Measurements from ENCODE around the gene MPO.

MPO gene

DNA sequence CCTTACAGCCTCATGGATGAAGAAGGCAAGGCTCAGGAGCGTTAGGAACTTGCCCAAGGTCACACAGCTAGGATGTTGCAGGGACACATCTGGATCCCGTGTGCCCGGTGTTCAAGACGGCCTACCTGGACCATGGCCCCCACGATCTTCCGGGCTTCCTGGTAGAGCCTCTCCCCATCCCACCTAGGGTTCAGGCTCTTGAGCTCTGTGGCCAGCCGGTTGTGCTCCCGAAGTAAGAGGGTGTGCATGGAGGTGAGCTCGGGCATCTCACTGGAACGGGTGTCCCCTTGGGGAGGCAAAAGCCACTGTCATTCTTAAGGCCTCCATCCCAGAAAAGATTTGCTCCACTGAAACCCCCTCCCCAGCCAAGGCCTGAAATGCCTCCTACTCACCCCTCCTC lies 5.3 kb downstream of the MPO start:
- Histone ChIP-seq H3K27me3 (replicated peaks) (peaks cover 24% of the 10 kb centered on the region), H3K4me3 (ENCODE audit: low read depth, low read length) (no peak overlapping the region), H3K36me3 (replicated peaks) (no peaks in the 10 kb centered on the region), H3K27ac (no peak overlapping the region)
- in situ Hi-C loops (cut with HindIII; ENCODE audit: low pct_ligation_motif_present, low sequenced_read_pairs) = no loop called here
- TF ChIP-seq, protein P1, sequence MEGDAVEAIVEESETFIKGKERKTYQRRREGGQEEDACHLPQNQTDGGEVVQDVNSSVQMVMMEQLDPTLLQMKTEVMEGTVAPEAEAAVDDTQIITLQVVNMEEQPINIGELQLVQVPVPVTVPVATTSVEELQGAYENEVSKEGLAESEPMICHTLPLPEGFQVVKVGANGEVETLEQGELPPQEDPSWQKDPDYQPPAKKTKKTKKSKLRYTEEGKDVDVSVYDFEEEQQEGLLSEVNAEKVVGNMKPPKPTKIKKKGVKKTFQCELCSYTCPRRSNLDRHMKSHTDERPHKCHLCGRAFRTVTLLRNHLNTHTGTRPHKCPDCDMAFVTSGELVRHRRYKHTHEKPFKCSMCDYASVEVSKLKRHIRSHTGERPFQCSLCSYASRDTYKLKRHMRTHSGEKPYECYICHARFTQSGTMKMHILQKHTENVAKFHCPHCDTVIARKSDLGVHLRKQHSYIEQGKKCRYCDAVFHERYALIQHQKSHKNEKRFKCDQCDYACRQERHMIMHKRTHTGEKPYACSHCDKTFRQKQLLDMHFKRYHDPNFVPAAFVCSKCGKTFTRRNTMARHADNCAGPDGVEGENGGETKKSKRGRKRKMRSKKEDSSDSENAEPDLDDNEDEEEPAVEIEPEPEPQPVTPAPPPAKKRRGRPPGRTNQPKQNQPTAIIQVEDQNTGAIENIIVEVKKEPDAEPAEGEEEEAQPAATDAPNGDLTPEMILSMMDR (IDR thresholded peaks at IDR 0.05; ENCODE audit: low read depth, low read length, missing control alignments) = no peak
- DNase-seq = no peak

DNA sequence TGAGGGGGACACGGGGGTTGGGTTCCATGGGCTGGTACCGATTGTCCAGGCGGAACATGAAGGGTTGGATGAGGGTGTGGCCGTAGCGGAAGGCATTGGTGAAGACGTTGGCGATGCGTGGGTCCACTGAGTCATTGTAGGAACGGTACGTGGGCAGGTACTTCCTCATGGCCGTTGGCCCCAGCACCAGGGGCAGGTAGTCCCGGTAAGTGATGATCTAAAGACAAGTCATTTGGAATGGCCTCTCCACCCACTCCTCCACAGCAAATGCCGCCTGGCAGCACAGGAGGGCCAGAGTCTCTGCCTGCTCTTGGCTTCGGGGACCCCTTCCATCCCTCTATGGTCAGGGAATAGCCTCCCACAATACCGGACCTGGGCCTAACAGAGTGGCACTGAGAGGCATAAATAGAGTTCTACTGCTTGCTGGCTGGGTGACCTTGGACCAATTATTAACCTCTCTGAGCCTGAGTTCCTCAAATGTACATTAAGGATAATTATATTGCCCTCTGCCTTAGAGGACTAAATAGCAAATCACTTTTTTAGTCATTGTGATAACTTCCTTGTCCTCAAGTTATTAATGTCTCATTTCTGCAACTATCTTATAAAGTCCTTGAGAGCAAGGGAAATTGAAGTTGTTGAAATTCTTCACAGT lies 7.2 kb downstream of the MPO start:
- H3K36me3 ChIP-seq (replicated peaks) = no peaks in the 10 kb centered on the region
- peaks cover 9% of the 10 kb centered on the region for H3K27me3 ChIP-seq (replicated peaks)
- no peak overlapping the region for H3K27ac ChIP-seq
- TF ChIP-seq, protein P1 (IDR thresholded peaks at IDR 0.05; ENCODE audit: low read depth, low read length, missing control alignments) = no peak
- in situ Hi-C loops (cut with HindIII; ENCODE audit: low pct_ligation_motif_present, low sequenced_read_pairs) = no loop called here
- no peak overlapping the region for H3K4me3 ChIP-seq (ENCODE audit: low read depth, low read length)
- no peak for DNase-seq

DNA sequence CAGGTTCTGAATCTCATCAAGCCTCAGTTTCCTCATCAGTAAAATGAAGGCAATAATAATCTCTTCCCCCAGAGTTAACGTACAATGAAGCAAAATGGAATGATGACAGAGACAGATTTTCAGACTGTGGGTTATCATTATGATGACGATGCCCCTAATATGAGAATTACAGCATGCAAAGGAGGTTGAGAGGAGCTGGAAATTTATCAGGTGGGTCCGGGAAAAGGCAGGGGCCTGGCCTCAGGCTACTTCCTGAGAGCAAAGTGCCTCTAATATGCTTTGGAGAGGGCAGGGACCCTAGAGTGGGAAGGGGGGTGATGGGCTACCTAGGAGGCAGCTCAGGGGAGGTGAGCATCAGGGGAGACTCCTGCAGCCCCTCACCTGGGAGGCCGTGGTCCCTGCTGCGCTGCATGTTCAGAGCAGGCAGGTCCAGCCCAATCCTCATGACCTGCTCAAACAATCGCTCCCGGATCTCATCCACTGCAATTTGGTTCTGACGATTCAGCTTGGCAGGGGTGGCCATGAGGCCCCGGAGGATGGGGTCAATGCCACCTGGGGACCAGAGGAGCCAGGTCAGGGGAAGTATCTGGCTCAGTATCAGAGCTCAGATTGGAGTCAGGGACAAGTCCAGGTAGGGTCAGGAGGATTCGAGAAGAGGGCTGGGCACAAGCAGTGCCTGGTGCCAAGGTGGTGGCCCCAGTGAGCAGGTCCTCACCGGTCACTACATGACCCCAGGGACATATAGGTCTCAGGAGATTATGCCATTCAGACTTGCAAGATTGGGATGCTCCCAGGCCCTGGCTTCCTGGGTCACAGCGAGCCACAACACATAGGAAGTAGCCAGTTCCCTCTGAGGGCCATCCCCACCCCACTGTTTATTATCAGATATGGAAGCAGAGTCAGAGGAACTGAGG lies 8.1 kb downstream of the MPO start:
- DNase-seq = no peak
- H3K36me3 ChIP-seq (replicated peaks) = no peaks in the 10 kb centered on the region
- H3K27ac ChIP-seq = no peak overlapping the region
- H3K27me3 ChIP-seq (replicated peaks) = no peaks in the 10 kb centered on the region
- in situ Hi-C loops (cut with HindIII; ENCODE audit: low pct_ligation_motif_present, low sequenced_read_pairs) = no loop called here
- TF ChIP-seq, protein P1 (IDR thresholded peaks at IDR 0.05; ENCODE audit: low read depth, low read length, missing control alignments) = no peak
- H3K4me3 ChIP-seq (ENCODE audit: low read depth, low read length) = no peak overlapping the region

DNA sequence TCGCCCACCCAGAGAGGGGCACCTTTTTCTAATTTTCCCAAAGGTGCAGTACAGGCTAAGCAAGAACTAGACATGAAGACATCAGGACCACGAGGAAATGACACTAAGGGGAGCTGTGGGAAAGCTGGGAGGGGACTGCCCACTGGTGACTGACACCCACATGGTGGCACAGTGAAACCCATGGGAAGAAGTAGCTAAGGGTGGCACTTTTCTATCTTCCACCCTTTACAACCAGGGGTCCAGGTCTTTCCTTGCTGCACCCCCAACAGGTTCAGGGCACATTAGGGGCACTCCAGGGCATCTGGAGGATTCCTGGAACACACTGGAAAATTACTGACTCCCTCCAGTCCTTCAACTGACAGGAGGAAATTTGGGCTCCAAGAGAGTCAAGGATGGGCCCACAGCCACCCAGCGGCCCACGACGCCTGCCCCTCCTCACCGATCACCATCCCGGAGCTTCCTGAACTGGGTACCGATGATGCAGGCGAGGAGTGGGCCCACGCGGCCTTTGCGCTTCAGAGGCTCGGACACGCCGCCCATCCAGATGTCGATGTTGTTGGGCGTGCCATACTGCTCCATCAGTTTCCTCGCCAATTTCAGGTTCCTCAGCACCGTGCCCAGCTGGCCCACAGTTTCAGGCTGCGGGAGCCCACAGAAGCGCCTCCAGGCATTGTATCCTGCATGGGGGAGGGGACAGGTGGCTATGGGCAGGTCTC lies 9.4 kb downstream of the MPO start:
- Histone ChIP-seq H3K27ac (no peak overlapping the region), H3K4me3 (ENCODE audit: low read depth, low read length) (no peak overlapping the region), H3K27me3 (replicated peaks) (no peaks in the 10 kb centered on the region), H3K36me3 (replicated peaks) (no peaks in the 10 kb centered on the region)
- no peak for DNase-seq
- TF ChIP-seq, protein P1 (IDR thresholded peaks at IDR 0.05; ENCODE audit: low read depth, low read length, missing control alignments) = no peak
- in situ Hi-C loops (cut with HindIII; ENCODE audit: low pct_ligation_motif_present, low sequenced_read_pairs) = no loop called here

DNA sequence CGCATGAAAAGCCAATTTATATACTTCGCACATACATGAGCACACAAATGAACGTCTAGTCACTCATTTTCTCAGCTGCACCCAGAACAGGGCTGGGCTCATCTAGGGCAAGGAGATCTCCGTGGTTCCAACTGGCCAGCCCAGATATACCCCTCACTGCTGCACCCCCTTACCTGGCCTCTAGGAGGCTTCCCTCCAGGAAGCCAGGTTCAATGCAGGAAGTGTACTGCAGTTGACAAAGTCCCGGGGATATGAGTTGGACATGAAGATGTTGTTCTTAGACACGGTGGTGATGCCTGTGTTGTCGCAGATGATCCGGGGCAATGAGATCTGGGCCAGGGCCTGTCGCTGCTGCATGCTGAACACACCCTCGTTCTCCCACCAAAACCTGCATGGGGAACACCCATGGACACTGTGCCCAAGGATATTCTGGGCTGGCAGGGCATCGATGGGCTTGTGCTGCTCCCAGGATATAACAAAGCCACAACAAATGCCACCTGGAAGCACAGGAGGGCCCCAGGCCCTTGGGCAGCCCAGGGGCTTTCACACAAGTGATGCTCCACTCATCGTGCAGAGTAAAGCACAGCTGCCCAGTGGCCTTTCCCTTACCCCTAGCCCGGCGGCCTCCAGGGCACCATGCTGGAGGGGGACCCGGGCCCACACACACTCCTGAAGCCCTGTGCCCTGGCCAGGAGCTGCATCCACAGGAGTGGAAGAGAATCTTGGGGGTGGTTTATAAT lies 10.1 kb downstream of the MPO start:
- no peak for DNase-seq
- Histone ChIP-seq H3K27ac (no peak overlapping the region), H3K4me3 (ENCODE audit: low read depth, low read length) (no peak overlapping the region), H3K27me3 (replicated peaks) (no peaks in the 10 kb centered on the region), H3K36me3 (replicated peaks) (no peaks in the 10 kb centered on the region)
- TF ChIP-seq, protein P1 (IDR thresholded peaks at IDR 0.05; ENCODE audit: low read depth, low read length, missing control alignments) = peak; percentile 35
- in situ Hi-C loops (cut with HindIII; ENCODE audit: low pct_ligation_motif_present, low sequenced_read_pairs) = no loop called here

All from brain microvascular endothelial cell (primary cell).